ENCODE results near the gene PYDC2.

The PYDC2 gene

GRCh38 chr3:191431160-191431822 lies 29.7 kb upstream of the PYDC2 start:
- no peak for FAIRE-seq
- no peak for DNase-seq (ENCODE audit: insufficient read length)

GRCh38 chr3:191432162-191432561 lies 28.8 kb upstream of the PYDC2 start:
- TF ChIP-seq TAF1 (IDR thresholded peaks at IDR 0.05; ENCODE audit: borderline replicate concordance, low read depth, low read length): no peak
- TF ChIP-seq POLR2AphosphoS5 (IDR thresholded peaks at IDR 0.05; ENCODE audit: low read depth, low read length): no peak
- no peak for TF ChIP-seq POLR2A (IDR thresholded peaks at IDR 0.05; ENCODE audit: low read depth, low read length)
- FAIRE-seq: no peak
- no peak for DNase-seq (ENCODE audit: insufficient read length)

More at GRCh38 chr3:191431160-191431822, 29.7 kb upstream of the PYDC2 start:
- TF ChIP-seq TAF1 (IDR thresholded peaks at IDR 0.05; ENCODE audit: borderline replicate concordance, low read depth, low read length) (no peak), POLR2A (IDR thresholded peaks at IDR 0.05; ENCODE audit: low read depth, low read length) (no peak), POLR2AphosphoS5 (IDR thresholded peaks at IDR 0.05; ENCODE audit: low read depth, low read length) (no peak)

- TF ChIP-seq TAF1 (IDR thresholded peaks at IDR 0.05; ENCODE audit: borderline replicate concordance, low read depth, low read length) (no peak), POLR2A (IDR thresholded peaks at IDR 0.05; ENCODE audit: low read depth, low read length) (no peak), POLR2AphosphoS5 (IDR thresholded peaks at IDR 0.05; ENCODE audit: low read depth, low read length) (no peak)
- DNase-seq (ENCODE audit: insufficient read length) (no peak), FAIRE-seq (no peak)
Measured at GRCh38 chr3:191434024-191434423, 26.9 kb upstream of the PYDC2 start.

- DNase-seq (ENCODE audit: insufficient read length) (no peak), FAIRE-seq (no peak)
Measured at GRCh38 chr3:191435981-191436380, 25.0 kb upstream of the PYDC2 start.

GRCh38 chr3:191438150-191438814 lies 22.7 kb upstream of the PYDC2 start:
- FAIRE-seq (no peak), DNase-seq (ENCODE audit: insufficient read length) (no peak)
- TF ChIP-seq POLR2AphosphoS5 (IDR thresholded peaks at IDR 0.05; ENCODE audit: low read depth, low read length) (no peak), POLR2A (IDR thresholded peaks at IDR 0.05; ENCODE audit: low read depth, low read length) (no peak), TAF1 (IDR thresholded peaks at IDR 0.05; ENCODE audit: borderline replicate concordance, low read depth, low read length) (no peak)

More at GRCh38 chr3:191435981-191436380, 25.0 kb upstream of the PYDC2 start:
- no peak for TF ChIP-seq TAF1 (IDR thresholded peaks at IDR 0.05; ENCODE audit: borderline replicate concordance, low read depth, low read length)

- TF ChIP-seq POLR2AphosphoS5 (IDR thresholded peaks at IDR 0.05; ENCODE audit: low read depth, low read length) (no peak), TAF1 (IDR thresholded peaks at IDR 0.05; ENCODE audit: borderline replicate concordance, low read depth, low read length) (no peak)
- no peak for FAIRE-seq
- DNase-seq (ENCODE audit: insufficient read length): no peak
Measured at GRCh38 chr3:191440532-191440931, 20.4 kb upstream of the PYDC2 start.

GRCh38 chr3:191441687-191442086 lies 19.3 kb upstream of the PYDC2 start:
- DNase-seq (ENCODE audit: insufficient read length) (no peak), FAIRE-seq (no peak)
- TF ChIP-seq POLR2A (IDR thresholded peaks at IDR 0.05; ENCODE audit: low read depth, low read length) (no peak), TAF1 (IDR thresholded peaks at IDR 0.05; ENCODE audit: borderline replicate concordance, low read depth, low read length) (no peak)

GRCh38 chr3:191444569-191444968 lies 16.4 kb upstream of the PYDC2 start:
- FAIRE-seq: no peak
- no peak for DNase-seq (ENCODE audit: insufficient read length)
- no peak for TF ChIP-seq TAF1 (IDR thresholded peaks at IDR 0.05; ENCODE audit: borderline replicate concordance, low read depth, low read length)
- TF ChIP-seq POLR2AphosphoS5 (IDR thresholded peaks at IDR 0.05; ENCODE audit: low read depth, low read length): no peak
- TF ChIP-seq POLR2A (IDR thresholded peaks at IDR 0.05; ENCODE audit: low read depth, low read length): no peak

GRCh38 chr3:191449256-191449655 lies 11.7 kb upstream of the PYDC2 start:
- TF ChIP-seq POLR2AphosphoS5 (IDR thresholded peaks at IDR 0.05; ENCODE audit: low read depth, low read length): no peak
- no peak for TF ChIP-seq POLR2A (IDR thresholded peaks at IDR 0.05; ENCODE audit: low read depth, low read length)
- TF ChIP-seq TAF1 (IDR thresholded peaks at IDR 0.05; ENCODE audit: borderline replicate concordance, low read depth, low read length): no peak
- no peak for DNase-seq (ENCODE audit: insufficient read length)
- FAIRE-seq: no peak

- TF ChIP-seq POLR2AphosphoS5 (IDR thresholded peaks at IDR 0.05; ENCODE audit: low read depth, low read length) (no peak), TAF1 (IDR thresholded peaks at IDR 0.05; ENCODE audit: borderline replicate concordance, low read depth, low read length) (no peak), POLR2A (IDR thresholded peaks at IDR 0.05; ENCODE audit: low read depth, low read length) (no peak)
- no peak for DNase-seq (ENCODE audit: insufficient read length)
- FAIRE-seq: no peak
Measured at GRCh38 chr3:191455257-191455952, 5.6 kb upstream of the PYDC2 start.

GRCh38 chr3:191460360-191460759 lies 603 bp upstream of the PYDC2 start:
- no peak for FAIRE-seq
- DNase-seq (ENCODE audit: insufficient read length): no peak
- no peak for TF ChIP-seq TAF1 (IDR thresholded peaks at IDR 0.05; ENCODE audit: borderline replicate concordance, low read depth, low read length)
- no peak for TF ChIP-seq POLR2AphosphoS5 (IDR thresholded peaks at IDR 0.05; ENCODE audit: low read depth, low read length)
- no peak for TF ChIP-seq POLR2A (IDR thresholded peaks at IDR 0.05; ENCODE audit: low read depth, low read length)

- TF ChIP-seq POLR2AphosphoS5 (IDR thresholded peaks at IDR 0.05; ENCODE audit: low read depth, low read length) (no peak), POLR2A (IDR thresholded peaks at IDR 0.05; ENCODE audit: low read depth, low read length) (no peak), TAF1 (IDR thresholded peaks at IDR 0.05; ENCODE audit: borderline replicate concordance, low read depth, low read length) (no peak)
- DNase-seq (ENCODE audit: insufficient read length) (no peak), FAIRE-seq (no peak)
Measured at GRCh38 chr3:191470080-191470479, 9.1 kb downstream of the PYDC2 start.
